Measurements from ENCODE around the gene FOXI1. TPM values are rescaled to one million over a fixed set of nuclear protein-coding genes. Genes with fewer than 3 reads are reported as not detected.

Gene FOXI1
- total and polyA plus RNA-seq, 2 donors (not counting 3 experiments of a cell fraction or from before 2014, with no cell fraction given), result not detected

DNA sequence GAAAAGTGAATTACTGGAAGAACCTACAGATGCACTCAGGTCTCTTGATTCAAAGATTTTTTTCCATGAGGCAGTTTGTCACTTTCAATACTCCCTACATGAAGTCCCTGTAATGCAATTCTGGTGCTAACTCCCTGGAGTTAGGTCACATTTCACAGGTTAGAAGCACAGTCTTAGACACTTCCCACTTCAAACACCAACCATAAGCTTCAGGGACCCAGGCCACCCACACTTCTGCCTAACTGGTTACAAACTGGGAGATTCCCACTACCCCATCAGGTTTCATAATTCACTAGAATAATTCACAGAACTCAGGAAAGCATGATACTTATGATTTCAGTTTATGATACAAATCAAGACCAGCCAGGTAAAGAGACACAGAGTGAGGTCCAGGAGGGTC lies 29.0 kb upstream of the FOXI1 start:
- Histone ChIP-seq H3K9ac (replicated peaks; ENCODE audit: extremely low read depth, insufficient read depth, low read length) (no peak overlapping the region), H3K27me3 (ENCODE audit: control insufficient read depth in 2 of 2, insufficient read depth in 2 of 2, low read length in 2 of 2) (no peaks in the 10 kb centered on the region), H3K4me1 (ENCODE audit: control insufficient read depth, extremely low read depth, insufficient read depth, low read length) (no peaks in the 10 kb centered on the region), H3K9me3 (replicated peaks; ENCODE audit: control insufficient read depth, insufficient read depth, low read length) (no peaks in the 10 kb centered on the region), H3K4me3 (replicated peaks in 1 of 3; ENCODE audit: insufficient read depth in 1 of 3, low read depth in 1 of 3, low read length in 3 of 3) (no peak overlapping the region), H3K4me2 (ENCODE audit: insufficient read depth, low read length) (no peak overlapping the region), H2AFZ (ENCODE audit: low read depth, low read length) (no peak overlapping the region), H4K20me1 (replicated peaks; ENCODE audit: control insufficient read depth, extremely low read depth, insufficient read depth, low read length) (no peaks in the 10 kb centered on the region), H3K27ac (ENCODE audit: insufficient read depth, low read depth, low read length) (no peak overlapping the region), H3K9me1 (replicated peaks; ENCODE audit: control insufficient read depth, extremely low read depth, insufficient read depth, low read length) (no peaks in the 10 kb centered on the region), H3K36me3 (ENCODE audit: control insufficient read depth in 2 of 2, extremely low read depth in 1 of 2, insufficient read depth in 2 of 2, low read length in 2 of 2) (no peaks in the 10 kb centered on the region), H3K79me2 (ENCODE audit: control insufficient read depth, insufficient read depth, low read length) (no peaks in the 10 kb centered on the region)
- no TSS peak for BruUV-seq (replicated peaks)
- dilution Hi-C loops (cut with MboI; ENCODE audit: extremely low pct_ligation_motif_present, low sequenced_read_pairs), result loop anchor here (25.0 kb wide), 1 partner anchor 111 kb away; no protein-coding TSS in a partner anchor
- ChIA-PET POLR2A (no interaction called here), CTCF (interaction anchor here (1.3 kb wide), 1 partner anchor 96 kb away, joined by 4 read pairs; the partner anchor contains the start of gene INSYN2B)
- DNase-seq (ENCODE audit: low read depth, low spot score) (no peak), FAIRE-seq (no peak)
- TF ChIP-seq GATA2 (IDR thresholded peaks at IDR 0.05; ENCODE audit: insufficient read depth, insufficient read length, low read depth, low read length) (no peak), JUN (IDR thresholded peaks at IDR 0.05; ENCODE audit: borderline replicate concordance, insufficient read depth, insufficient read length, low read depth) (no peak), MYC (IDR thresholded peaks at IDR 0.05; ENCODE audit: low read depth, low read length) (no peak), POLR2AphosphoS5 (IDR thresholded peaks at IDR 0.05; ENCODE audit: insufficient read depth, low read depth, low read length) (no peak)
- intact Hi-C loops (cut with micrococcal nuclease), result no loop called here

DNA sequence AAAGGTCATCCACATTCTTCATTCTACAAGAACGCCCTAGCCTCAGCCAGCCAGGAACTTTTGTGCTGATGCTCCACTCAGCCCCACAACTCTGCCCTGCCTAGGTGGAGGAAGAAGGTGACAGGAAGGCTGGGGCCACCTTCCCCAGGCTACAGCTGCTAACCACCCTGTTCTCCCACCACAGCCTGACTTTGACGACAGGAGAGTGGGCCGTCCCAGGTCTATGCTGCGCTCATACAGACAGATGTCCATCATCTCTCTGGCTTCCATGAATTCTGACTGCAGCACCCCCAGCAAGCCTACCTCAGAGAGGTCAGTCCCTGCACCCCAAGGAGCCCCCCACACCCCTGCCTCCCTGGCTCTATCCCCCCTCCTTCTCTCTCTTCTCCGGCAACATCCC lies 28.2 kb upstream of the FOXI1 start:
- no peaks in the 10 kb centered on the region for H4K20me1 ChIP-seq (replicated peaks; ENCODE audit: control insufficient read depth, extremely low read depth, insufficient read depth, low read length)
- POLR2A ChIA-PET, result no interaction called here
- no peak overlapping the region for H3K4me3 ChIP-seq (replicated peaks in 1 of 3; ENCODE audit: insufficient read depth in 1 of 3, low read depth in 1 of 3, low read length in 3 of 3)
- DNase-seq (ENCODE audit: low read depth, low spot score) (no peak), FAIRE-seq (no peak)
- no peak overlapping the region for H2AFZ ChIP-seq (ENCODE audit: low read depth, low read length)
- H3K36me3 ChIP-seq (ENCODE audit: control insufficient read depth in 2 of 2, extremely low read depth in 1 of 2, insufficient read depth in 2 of 2, low read length in 2 of 2), result no peaks in the 10 kb centered on the region
- H3K27me3 ChIP-seq (ENCODE audit: control insufficient read depth in 2 of 2, insufficient read depth in 2 of 2, low read length in 2 of 2), result peaks cover 0 to under 1% of the 10 kb centered on the region in 2 experiments
- no peak for TF ChIP-seq POLR2A (IDR thresholded peaks at IDR 0.05; ENCODE audit: low read depth, low read length)
- TF ChIP-seq GATA2 (IDR thresholded peaks at IDR 0.05; ENCODE audit: insufficient read depth, insufficient read length, low read depth, low read length), result no peak
- TF ChIP-seq POLR2AphosphoS5 (IDR thresholded peaks at IDR 0.05; ENCODE audit: insufficient read depth, low read depth, low read length), result no peak
- no peak for TF ChIP-seq FOS (IDR thresholded peaks at IDR 0.05; ENCODE audit: borderline replicate concordance, insufficient read depth, low read length)
- TF ChIP-seq, protein P1, sequence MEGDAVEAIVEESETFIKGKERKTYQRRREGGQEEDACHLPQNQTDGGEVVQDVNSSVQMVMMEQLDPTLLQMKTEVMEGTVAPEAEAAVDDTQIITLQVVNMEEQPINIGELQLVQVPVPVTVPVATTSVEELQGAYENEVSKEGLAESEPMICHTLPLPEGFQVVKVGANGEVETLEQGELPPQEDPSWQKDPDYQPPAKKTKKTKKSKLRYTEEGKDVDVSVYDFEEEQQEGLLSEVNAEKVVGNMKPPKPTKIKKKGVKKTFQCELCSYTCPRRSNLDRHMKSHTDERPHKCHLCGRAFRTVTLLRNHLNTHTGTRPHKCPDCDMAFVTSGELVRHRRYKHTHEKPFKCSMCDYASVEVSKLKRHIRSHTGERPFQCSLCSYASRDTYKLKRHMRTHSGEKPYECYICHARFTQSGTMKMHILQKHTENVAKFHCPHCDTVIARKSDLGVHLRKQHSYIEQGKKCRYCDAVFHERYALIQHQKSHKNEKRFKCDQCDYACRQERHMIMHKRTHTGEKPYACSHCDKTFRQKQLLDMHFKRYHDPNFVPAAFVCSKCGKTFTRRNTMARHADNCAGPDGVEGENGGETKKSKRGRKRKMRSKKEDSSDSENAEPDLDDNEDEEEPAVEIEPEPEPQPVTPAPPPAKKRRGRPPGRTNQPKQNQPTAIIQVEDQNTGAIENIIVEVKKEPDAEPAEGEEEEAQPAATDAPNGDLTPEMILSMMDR (IDR thresholded peaks at IDR 0.05; ENCODE audit: extremely low read depth in 1 of 2, insufficient read depth in 1 of 2, low read depth in 1 of 2, low read length in 2 of 2), result no peak
- no peak for TF ChIP-seq MYC (IDR thresholded peaks at IDR 0.05; ENCODE audit: low read depth, low read length)
- no peak for TF ChIP-seq JUN (IDR thresholded peaks at IDR 0.05; ENCODE audit: borderline replicate concordance, insufficient read depth, insufficient read length, low read depth)
- no peak for TF ChIP-seq EZH2 (IDR thresholded peaks at IDR 0.05; ENCODE audit: borderline replicate concordance, low read depth, low read length, severe bottlenecking)
- TF ChIP-seq, protein P2, sequence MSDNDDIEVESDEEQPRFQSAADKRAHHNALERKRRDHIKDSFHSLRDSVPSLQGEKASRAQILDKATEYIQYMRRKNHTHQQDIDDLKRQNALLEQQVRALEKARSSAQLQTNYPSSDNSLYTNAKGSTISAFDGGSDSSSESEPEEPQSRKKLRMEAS (IDR thresholded peaks at IDR 0.05; ENCODE audit: insufficient read depth, insufficient read length), result no peak
- dilution Hi-C loops (cut with MboI; ENCODE audit: extremely low pct_ligation_motif_present, low sequenced_read_pairs) (loop anchor here (25.0 kb wide), 1 partner anchor 110 kb away; no protein-coding TSS in a partner anchor), intact Hi-C loops (cut with micrococcal nuclease) (no loop called here)
- CTCF ChIA-PET, result no interaction called here
- no peak overlapping the region for H3K9ac ChIP-seq (replicated peaks; ENCODE audit: extremely low read depth, insufficient read depth, low read length)
- H3K27ac ChIP-seq (ENCODE audit: insufficient read depth, low read depth, low read length), result no peak overlapping the region
- H3K4me1 ChIP-seq (ENCODE audit: control insufficient read depth, extremely low read depth, insufficient read depth, low read length), result no peaks in the 10 kb centered on the region
- no peaks in the 10 kb centered on the region for H3K9me3 ChIP-seq (replicated peaks; ENCODE audit: control insufficient read depth, insufficient read depth, low read length)
- no peak overlapping the region for H3K4me2 ChIP-seq (ENCODE audit: insufficient read depth, low read length)
- no peaks in the 10 kb centered on the region for H3K9me1 ChIP-seq (replicated peaks; ENCODE audit: control insufficient read depth, extremely low read depth, insufficient read depth, low read length)
- BruUV-seq (replicated peaks), result no TSS peak
- H3K79me2 ChIP-seq (ENCODE audit: control insufficient read depth, insufficient read depth, low read length), result no peaks in the 10 kb centered on the region
